Nephron (organoid): ENCODE data around the gene SH3YL1.

Experiments
- H3K27ac Mint-ChIP-seq, 3 experiments: 2 replicates each; pipeline ENCODE4 v1.8.0; 2020; ENCODE audit warnings: mixed read lengths in 3 of 3, mild to moderate bottlenecking in 2 of 3, moderate library complexity in 1 of 3
- H3K27me3 Mint-ChIP-seq: 2 replicates; pipeline ENCODE4 v1.8.0; 2021; ENCODE audit warnings: low read depth, mild to moderate bottlenecking, moderate library complexity, mixed read lengths
- H3K36me3 Mint-ChIP-seq: 2 replicates; pipeline ENCODE4 v1.8.0; 2020; ENCODE audit warnings: low read depth, mixed read lengths
- H3K4me1 Mint-ChIP-seq: 2 replicates; pipeline ENCODE4 v1.8.0; 2020; ENCODE audit warnings: mixed read lengths
- H3K4me3 Mint-ChIP-seq, 3 experiments: 2 replicates each; pipeline ENCODE4 v1.8.0; 2020; ENCODE audit warnings: mild to moderate bottlenecking in 3 of 3, mixed read lengths in 3 of 3, moderate library complexity in 2 of 3
- H3K9me3 Mint-ChIP-seq: 2 replicates; pipeline ENCODE4 v1.8.0; 2020; ENCODE audit warnings: mixed read lengths
- CTCF ChIP-seq, 3 experiments: fragments of 200-600 bp; sonication (generic); IDR thresholded peaks; one replicate each; pipeline ENCODE4 v1.5.0; 2021; ENCODE audit warnings: antibody characterized with exemption in 3 of 3; ENCODE audit not compliant: unreplicated experiment in 3 of 3

SH3YL1 gene

GRCh38 chr2:199041-199966 is 64.5 kb downstream of the SH3YL1 start:
- H3K9me3 Mint-ChIP-seq: no peaks in the 10 kb centered on the region
- H3K4me3 Mint-ChIP-seq: no peak overlapping the region
- H3K4me1 Mint-ChIP-seq: peaks cover 59% of the 10 kb centered on the region
- H3K27ac Mint-ChIP-seq: peak overlapping the region; percentile 8 to 68 (median 63)
- no peak for TF ChIP-seq CTCF (IDR thresholded peaks at IDR 0.05; ENCODE audit: unreplicated experiment in 3 of 3)
- H3K36me3 Mint-ChIP-seq: no peaks in the 10 kb centered on the region
- peaks cover 10% of the 10 kb centered on the region for H3K27me3 Mint-ChIP-seq

GRCh38 chr2:196406-196805 is 67.4 kb downstream of the SH3YL1 start:
- Mint-ChIP-seq H3K27ac (peak overlapping the region in 2 of 3 experiments; percentile 69 to 71), H3K36me3 (no peaks in the 10 kb centered on the region), H3K9me3 (no peaks in the 10 kb centered on the region), H3K27me3 (no peaks in the 10 kb centered on the region), H3K4me1 (peaks cover 44% of the 10 kb centered on the region), H3K4me3 (no peak overlapping the region)
- TF ChIP-seq CTCF (IDR thresholded peaks at IDR 0.05; ENCODE audit: unreplicated experiment in 3 of 3): no peak

- TF ChIP-seq CTCF (IDR thresholded peaks at IDR 0.05; ENCODE audit: unreplicated experiment in 3 of 3): no peak
- Mint-ChIP-seq H3K4me1 (peaks cover 44% of the 10 kb centered on the region), H3K36me3 (no peaks in the 10 kb centered on the region), H3K4me3 (no peak overlapping the region), H3K27me3 (no peaks in the 10 kb centered on the region), H3K27ac (peak overlapping the region in 2 of 3 experiments; percentile 69 to 71), H3K9me3 (no peaks in the 10 kb centered on the region)
Observed at GRCh38 chr2:195932-196331, 67.9 kb downstream of the SH3YL1 start.

GRCh38 chr2:193141-193671 is 70.6 kb downstream of the SH3YL1 start:
- no peaks in the 10 kb centered on the region for H3K27me3 Mint-ChIP-seq
- no peak overlapping the region for H3K4me3 Mint-ChIP-seq
- H3K36me3 Mint-ChIP-seq: no peaks in the 10 kb centered on the region
- peak overlapping the region; percentile 45 to 70 (median 66) for H3K27ac Mint-ChIP-seq
- TF ChIP-seq CTCF (IDR thresholded peaks at IDR 0.05; ENCODE audit: unreplicated experiment in 3 of 3): no peak
- peaks cover 32% of the 10 kb centered on the region for H3K4me1 Mint-ChIP-seq
- peaks cover 8% of the 10 kb centered on the region for H3K9me3 Mint-ChIP-seq

- no peak overlapping the region for H3K27ac Mint-ChIP-seq
- H3K36me3 Mint-ChIP-seq: peaks cover 3% of the 10 kb centered on the region
- no peak for TF ChIP-seq CTCF (IDR thresholded peaks at IDR 0.05; ENCODE audit: unreplicated experiment in 3 of 3)
- no peaks in the 10 kb centered on the region for H3K27me3 Mint-ChIP-seq
- H3K9me3 Mint-ChIP-seq: peaks cover 14% of the 10 kb centered on the region
- peaks cover 30% of the 10 kb centered on the region for H3K4me1 Mint-ChIP-seq
- H3K4me3 Mint-ChIP-seq: no peak overlapping the region
Observed at GRCh38 chr2:191311-192190, 72.3 kb downstream of the SH3YL1 start.
